OCI-LY1 (cell line): Measurements from ENCODE around the gene CNTNAP2.

Experiments used
- H2AFZ ChIP-seq: fragments of 200-600 bp; sonication (generic), shearing (Covaris generic); 2 replicates; pipeline ENCODE4 v1.6.0; 2014; ENCODE audit warnings: antibody characterized with exemption, mild to moderate bottlenecking, low read length
- H3F3A ChIP-seq: fragments of 200-600 bp; sonication (generic), shearing (Covaris generic); 2 replicates; pipeline ENCODE4 v1.6.0; 2014; ENCODE audit warnings: mild to moderate bottlenecking, antibody characterized with exemption, low read length, moderate library complexity; ENCODE audit not compliant: insufficient read depth
- H3K27ac ChIP-seq: fragments of 200-600 bp; sonication (generic); 2 replicates; pipeline ENCODE4 v1.5.1; 2014; ENCODE audit warnings: low read length, mixed run types, mild to moderate bottlenecking, low read depth; ENCODE audit not compliant: poor library complexity, severe bottlenecking
- H3K27me3 ChIP-seq: fragments of 200-600 bp; sonication (generic); 2 replicates; pipeline ENCODE4 v1.6.0; 2014; ENCODE audit warnings: antibody characterized with exemption, mild to moderate bottlenecking, low read length, moderate library complexity; ENCODE audit not compliant: insufficient read depth
- H3K36me3 ChIP-seq: fragments of 200-600 bp; sonication (generic); 2 replicates; pipeline ENCODE4 v1.6.1; 2014; ENCODE audit warnings: mild to moderate bottlenecking, antibody characterized with exemption, low read length, moderate library complexity, mixed read lengths; ENCODE audit not compliant: insufficient read depth
- H3K4me1 ChIP-seq: fragments of 200-600 bp; sonication (generic); 2 replicates; pipeline ENCODE4 v1.5.1; 2014; ENCODE audit warnings: mild to moderate bottlenecking, low read length, moderate library complexity; ENCODE audit not compliant: insufficient read depth, severe bottlenecking
- H3K4me2 ChIP-seq: fragments of 200-600 bp; sonication (generic), shearing (Covaris generic); 2 replicates; pipeline ENCODE4 v1.6.1; 2014; ENCODE audit warnings: low read length
- H3K4me3 ChIP-seq: fragments of 200-600 bp; sonication (generic); 2 replicates; pipeline ENCODE4 v1.5.1; 2014; ENCODE audit warnings: low read length, low read depth, mild to moderate bottlenecking, mixed read lengths; ENCODE audit not compliant: poor library complexity, severe bottlenecking
- H3K79me2 ChIP-seq: fragments of 200-600 bp; shearing (Covaris generic); 2 replicates; pipeline ENCODE4 v1.6.1; 2016; ENCODE audit warnings: mixed run types, low read length, mixed read lengths; ENCODE audit not compliant: insufficient read depth
- H3K9ac ChIP-seq: fragments of 200-600 bp; sonication (generic), shearing (Covaris generic); 2 replicates; pipeline ENCODE4 v1.6.1; 2014; ENCODE audit warnings: mild to moderate bottlenecking, low read length, mixed read lengths
- H3K9me2 ChIP-seq: fragments of 200-600 bp; sonication (generic), shearing (Covaris generic); 2 replicates; pipeline ENCODE4 v1.6.1; 2014; ENCODE audit warnings: low read depth, mild to moderate bottlenecking, low read length, mixed read lengths
- H3K9me3 ChIP-seq: fragments of 200-600 bp; shearing (Covaris generic); 2 replicates; pipeline ENCODE4 v1.6.1; 2014; ENCODE audit warnings: low read length, mixed read lengths
- H4K20me1 ChIP-seq: fragments of 200-600 bp; sonication (generic), shearing (Covaris generic); 2 replicates; pipeline ENCODE4 v1.6.0; 2016; ENCODE audit warnings: mild to moderate bottlenecking, low read length; ENCODE audit not compliant: insufficient read depth
- CTCF ChIP-seq: fragments of 200-600 bp; sonication (generic), shearing (Covaris generic); IDR thresholded peaks from 2 replicates; pipeline ENCODE4 v1.5.1; 2017; ENCODE audit warnings: mild to moderate bottlenecking, antibody characterized with exemption, low read length, moderate library complexity, mixed read lengths
- EZH2 ChIP-seq: fragments of 200-600 bp; sonication (generic), shearing (Covaris generic); IDR thresholded peaks from 2 replicates; pipeline ENCODE4 v1.8.0; 2017; ENCODE audit warnings: borderline replicate concordance, mixed run types, mild to moderate bottlenecking, antibody characterized with exemption, low read length, moderate library complexity, mixed read lengths

Gene CNTNAP2

GRCh38 chr7:146701166-146701565 lies 584.6 kb downstream of the CNTNAP2 start:
- Histone ChIP-seq H3K9me2 (no peaks in the 10 kb centered on the region), H4K20me1 (no peaks in the 10 kb centered on the region), H3K9me3 (peaks cover 23% of the 10 kb centered on the region; the same call in 1 of the 2 replicates), H3F3A (no peaks in the 10 kb centered on the region), H3K9ac (no peak overlapping the region), H3K4me2 (no peak overlapping the region), H3K4me3 (no peak overlapping the region), H3K79me2 (no peaks in the 10 kb centered on the region), H3K4me1 (peaks cover 5% of the 10 kb centered on the region), H3K27ac (no peak overlapping the region), H3K36me3 (no peaks in the 10 kb centered on the region), H2AFZ (no peak overlapping the region), H3K27me3 (no peaks in the 10 kb centered on the region)
- TF ChIP-seq EZH2: no peak
- no peak for TF ChIP-seq CTCF

- Histone ChIP-seq H3K4me2 (no peak overlapping the region), H3K4me1 (peaks cover 10% of the 10 kb centered on the region), H3K9me3 (peaks cover 23% of the 10 kb centered on the region; the same call in 1 of the 2 replicates)
Observed at GRCh38 chr7:146702898-146703297, 586.3 kb downstream of the CNTNAP2 start.

GRCh38 chr7:146709451-146710027 lies 592.9 kb downstream of the CNTNAP2 start:
- H3K4me3 ChIP-seq: peak overlapping the region; percentile 4
- no peaks in the 10 kb centered on the region for H3K9me2 ChIP-seq
- H2AFZ ChIP-seq: peak overlapping the region; percentile 93
- H3K27ac ChIP-seq: peak overlapping the region; percentile 80
- peak overlapping the region; percentile 46 for H3K4me2 ChIP-seq
- peaks cover 10% of the 10 kb centered on the region; the same call in 1 of the 2 replicates for H3K9me3 ChIP-seq
- H4K20me1 ChIP-seq: no peaks in the 10 kb centered on the region
- H3F3A ChIP-seq: no peaks in the 10 kb centered on the region; the same call in 1 of the 2 replicates
- TF ChIP-seq CTCF: no peak
- TF ChIP-seq EZH2: no peak
- H3K79me2 ChIP-seq: no peaks in the 10 kb centered on the region
- H3K36me3 ChIP-seq: no peaks in the 10 kb centered on the region
- peaks cover 43% of the 10 kb centered on the region for H3K4me1 ChIP-seq
- H3K27me3 ChIP-seq: no peaks in the 10 kb centered on the region
- H3K9ac ChIP-seq: peak overlapping the region; percentile 47; the same call in 1 of the 2 replicates

More at GRCh38 chr7:146702898-146703297, 586.3 kb downstream of the CNTNAP2 start:
- H3K79me2 ChIP-seq: no peaks in the 10 kb centered on the region
- H2AFZ ChIP-seq: peak overlapping the region; percentile 5; the same call in 1 of the 2 replicates
- H3K36me3 ChIP-seq: no peaks in the 10 kb centered on the region
- no peaks in the 10 kb centered on the region for H4K20me1 ChIP-seq
- H3K27me3 ChIP-seq: no peaks in the 10 kb centered on the region
- no peaks in the 10 kb centered on the region for H3F3A ChIP-seq
- H3K27ac ChIP-seq: no peak overlapping the region
- H3K9me2 ChIP-seq: no peaks in the 10 kb centered on the region
- no peak for TF ChIP-seq CTCF
- TF ChIP-seq EZH2: no peak
- H3K9ac ChIP-seq: no peak overlapping the region
- no peak overlapping the region for H3K4me3 ChIP-seq
